ENCODE measurements around the gene TMEM203. TPM values are rescaled to one million over a fixed set of nuclear protein-coding genes. Genes with fewer than 3 reads are reported as not detected.

TMEM203 gene
- total RNA-seq, 1 experiment from 2014 or later, result 65.8 TPM

DNA sequence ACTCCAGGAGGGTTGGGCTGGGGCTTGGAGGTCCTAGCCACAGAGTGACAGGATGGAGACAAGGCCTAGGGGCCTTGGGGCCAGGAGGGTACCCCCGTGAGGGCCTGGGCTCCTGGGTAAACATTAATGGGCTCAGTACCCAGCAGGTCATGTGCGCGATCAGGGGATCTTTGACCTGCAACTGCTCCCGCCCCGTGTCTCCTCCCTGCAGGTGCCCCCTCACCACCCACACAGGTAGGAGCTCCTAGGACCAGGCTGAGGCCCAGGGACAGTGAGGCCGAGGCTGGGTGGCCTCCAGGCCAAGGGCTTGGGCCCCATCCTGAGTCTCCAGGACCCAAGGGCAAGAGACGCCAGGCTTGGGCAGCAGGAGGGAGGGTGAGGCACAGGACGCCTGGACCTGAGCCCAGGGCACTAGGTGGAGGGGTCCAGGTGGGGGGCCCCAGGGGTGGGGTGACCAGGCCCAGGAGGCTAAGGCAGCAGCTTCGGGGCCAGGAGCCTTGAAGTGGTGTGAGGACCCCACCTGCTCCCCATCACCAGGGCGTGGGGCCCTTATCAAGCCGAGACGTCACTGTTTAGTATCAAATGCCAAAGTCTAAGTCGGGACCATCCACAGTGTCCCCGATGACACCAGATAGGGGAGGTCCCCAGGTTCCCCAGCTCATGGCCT is 25.4 kb upstream of the TMEM203 start, which contains the start of gene SLC34A3:
Gene SLC34A3 (plus strand): TSS at position 197 of the 667 bp plus-strand sequence. CDS start 802 bp downstream, outside the sequence.
- DNase-seq (ENCODE audit: low read depth), result no peak

- DNase-seq (ENCODE audit: low read depth), result no peak
Measured at GRCh38 chr9:137229903-137230704, 24.7 kb upstream of the TMEM203 start.

GRCh38 chr9:137228968-137229896 is 23.8 kb upstream of the TMEM203 start:
- no peak for DNase-seq (ENCODE audit: low read depth)

DNA sequence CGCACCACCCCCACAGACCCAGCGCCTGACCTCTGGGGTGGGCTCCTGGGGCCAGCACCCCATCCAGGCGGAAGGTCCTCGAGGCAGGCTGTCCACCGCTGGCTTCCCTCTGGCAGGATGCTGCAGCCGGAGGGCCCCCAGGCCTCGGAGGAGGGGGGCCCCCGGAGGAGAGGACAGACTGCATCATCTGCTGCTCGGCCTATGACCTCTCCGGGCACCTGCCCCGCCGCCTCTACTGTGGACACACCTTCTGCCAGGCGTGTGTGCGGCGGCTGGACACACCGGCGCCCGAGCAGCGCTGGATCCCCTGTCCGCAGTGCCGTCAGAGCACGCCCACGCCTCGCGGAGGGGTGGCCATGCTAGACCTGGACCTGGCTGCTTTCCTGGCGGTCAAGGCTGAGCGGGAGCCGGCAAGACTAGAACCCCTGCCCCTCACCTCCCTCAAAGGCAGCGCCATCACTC is 23.1 kb upstream of the TMEM203 start:
- DNase-seq (ENCODE audit: low read depth), result no peak

- no peak for DNase-seq (ENCODE audit: low read depth)
Measured at GRCh38 chr9:137227853-137228505, 22.5 kb upstream of the TMEM203 start.

GRCh38 chr9:137227054-137227852 is 21.8 kb upstream of the TMEM203 start, which contains the start of gene RNF224:
RNF224 (plus strand) TSS chr9:137227502; CDS start chr9:137228336, 834 bp downstream.
- DNase-seq (ENCODE audit: low read depth), result peak; percentile 75

DNA sequence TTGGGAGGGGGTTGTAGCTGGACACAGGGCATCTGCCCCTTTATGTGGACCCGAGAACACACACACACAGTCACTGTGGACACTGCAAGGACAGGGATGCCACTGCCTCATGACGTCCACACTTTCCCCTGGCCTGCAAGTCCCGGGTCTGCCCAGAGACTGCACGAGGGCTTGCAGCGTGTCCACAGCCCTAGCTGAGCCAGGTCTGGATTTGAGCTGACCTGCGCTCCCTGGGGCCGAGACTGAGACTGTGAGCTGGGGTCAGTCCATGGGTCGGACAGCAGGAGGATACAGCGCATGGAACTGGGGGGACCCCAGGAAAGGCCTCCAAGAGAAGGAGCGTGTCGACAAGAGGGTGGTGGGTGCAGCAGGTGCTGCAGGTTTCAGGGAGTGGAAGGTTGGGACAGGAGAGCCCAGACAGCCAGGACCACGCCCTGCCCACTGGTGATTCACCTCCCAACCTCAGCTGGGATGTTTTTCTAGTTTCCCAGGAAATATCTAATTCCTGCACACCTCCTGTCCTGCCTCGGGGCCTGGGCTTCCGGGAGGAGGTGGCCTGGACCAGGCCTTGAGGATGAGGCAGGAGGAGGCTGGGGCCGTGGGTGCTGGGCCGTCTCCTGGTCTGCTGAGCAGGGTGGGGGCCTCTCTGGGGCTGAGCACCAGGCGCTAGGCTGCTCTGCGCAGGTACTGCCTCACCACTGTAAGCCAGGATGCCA is 21.0 kb upstream of the TMEM203 start:
- peak; percentile 81 for DNase-seq (ENCODE audit: low read depth)

DNA sequence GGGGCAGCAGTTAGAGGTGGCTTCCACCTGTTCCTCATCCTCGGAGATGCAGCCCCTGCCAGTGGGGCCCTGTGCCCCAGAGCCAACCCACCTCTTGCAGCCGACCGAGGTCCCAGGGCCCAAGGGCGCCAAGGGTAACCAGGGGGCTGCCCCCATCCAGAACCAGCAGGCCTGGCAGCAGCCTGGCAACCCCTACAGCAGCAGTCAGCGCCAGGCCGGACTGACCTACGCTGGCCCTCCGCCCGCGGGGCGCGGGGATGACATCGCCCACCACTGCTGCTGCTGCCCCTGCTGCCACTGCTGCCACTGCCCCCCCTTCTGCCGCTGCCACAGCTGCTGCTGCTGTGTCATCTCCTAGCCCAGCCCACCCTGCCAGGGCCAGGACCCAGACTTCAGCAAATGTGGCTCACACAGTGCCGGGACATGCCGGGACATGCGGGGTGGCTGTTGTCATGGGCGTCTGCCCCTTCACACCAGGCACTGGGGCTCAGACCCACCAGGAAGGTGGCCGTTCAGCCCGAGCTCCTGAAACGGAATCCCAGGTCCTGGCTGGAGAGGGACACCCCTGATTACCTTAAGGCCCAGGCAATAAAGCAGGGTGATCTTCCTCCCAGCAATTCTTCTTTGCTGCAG is 20.4 kb upstream of the TMEM203 start:
- no peak for DNase-seq (ENCODE audit: low read depth)

GRCh38 chr9:137224830-137225694 is 19.6 kb upstream of the TMEM203 start, which contains the start of gene CYSRT1:
CYSRT1 (plus strand) TSS chr9:137225174; CDS start chr9:137225622, 448 bp downstream.
- peak; percentile 52 for DNase-seq (ENCODE audit: low read depth)

- DNase-seq (ENCODE audit: low read depth), result peak; percentile 96
Measured at GRCh38 chr9:137223078-137223970, 17.9 kb upstream of the TMEM203 start.

DNA sequence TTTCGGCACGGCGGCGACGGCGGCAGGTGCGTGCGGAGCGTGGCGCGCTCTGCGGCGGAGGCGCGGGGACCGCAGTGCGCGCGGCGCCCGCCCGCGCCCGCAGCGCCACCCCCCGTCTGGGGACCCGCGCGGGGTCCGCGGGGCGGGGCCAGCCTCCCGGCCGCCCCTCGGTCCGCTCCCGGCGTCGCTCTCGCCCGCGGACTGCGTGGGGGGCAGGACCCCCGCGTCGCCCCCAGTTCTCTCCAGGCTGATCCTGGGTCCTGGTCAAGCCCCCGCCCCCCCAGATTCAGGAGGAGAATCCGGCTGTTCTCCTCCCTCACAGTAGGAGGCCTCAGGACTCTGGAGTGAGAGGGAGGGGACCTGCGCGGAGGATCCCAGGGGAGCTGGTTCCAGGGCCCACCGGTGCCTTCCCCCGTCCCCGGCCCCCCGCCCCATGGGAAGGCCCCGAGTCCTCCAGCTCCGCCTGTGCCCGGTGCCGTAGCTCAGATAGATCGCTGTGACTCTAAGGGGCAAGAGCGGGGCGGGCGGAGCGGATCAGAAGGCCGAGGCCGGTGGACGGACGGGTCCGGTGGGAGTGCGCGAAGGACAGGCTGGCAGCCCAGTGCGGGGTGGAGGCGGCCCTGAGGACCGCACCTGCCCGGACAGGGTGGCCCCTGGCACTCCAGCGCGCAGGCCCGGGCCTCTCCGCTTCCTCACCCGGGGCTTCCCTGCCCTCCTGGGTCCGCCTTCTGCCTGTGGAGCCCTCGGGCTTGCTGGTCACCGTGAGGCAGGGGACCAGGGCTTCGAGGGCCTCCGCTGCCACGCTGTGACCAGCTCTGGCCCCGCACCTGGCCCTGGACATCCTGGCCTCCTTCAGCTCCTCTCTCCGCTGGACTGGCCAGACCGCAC is 17.0 kb upstream of the TMEM203 start, which contains the start of gene RNF208:
Gene RNF208 (minus strand): TSS at position 51 of the 888 bp plus-strand sequence. CDS start 1,028 bp downstream, outside the sequence.
- no peak for DNase-seq (ENCODE audit: low read depth)

- DNase-seq (ENCODE audit: low read depth), result no peak
Measured at GRCh38 chr9:137221506-137222111, 16.2 kb upstream of the TMEM203 start.

DNA sequence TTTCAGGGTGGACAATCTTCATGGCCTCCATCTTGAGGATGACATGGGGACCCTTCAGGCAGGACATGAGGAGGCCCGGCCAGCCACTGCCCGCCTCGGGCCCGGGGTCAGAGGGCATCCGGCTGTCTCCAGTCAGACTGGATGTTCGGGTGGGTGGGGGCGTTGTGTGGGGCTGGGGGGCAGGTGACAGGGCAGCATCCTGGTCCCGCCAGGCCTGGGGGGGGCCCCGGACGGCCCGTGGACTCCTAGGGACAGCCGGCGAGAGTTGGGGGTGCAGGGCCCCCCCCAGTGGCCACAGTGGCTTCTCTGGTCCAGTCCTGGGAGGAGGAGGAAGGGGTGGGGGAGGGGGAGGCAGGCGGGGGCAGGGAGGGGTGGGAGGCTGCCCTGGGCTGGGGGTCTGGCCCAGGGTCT is 15.7 kb upstream of the TMEM203 start:
- DNase-seq (ENCODE audit: low read depth), result no peak

GRCh38 chr9:137220317-137221094 is 15.1 kb upstream of the TMEM203 start:
- no peak for DNase-seq (ENCODE audit: low read depth)
